ENCODE data around the gene MMP28.

MMP28 gene

GRCh38 chr17:35795007-35795870 lies at the start of gene MMP28:
Gene MMP28 (minus strand): TSS chr17:35795641. CDS start chr17:35795377, 264 bp downstream.
- no peak for DNase-seq

GRCh38 chr17:35844547-35844946 lies 49.1 kb upstream of the MMP28 start:
- no peak for DNase-seq

GRCh38 chr17:35843698-35844097 lies 48.3 kb upstream of the MMP28 start:
- no peak for DNase-seq

- DNase-seq: no peak
Measured at GRCh38 chr17:35842239-35842638, 46.8 kb upstream of the MMP28 start.

- no peak for DNase-seq
Measured at GRCh38 chr17:35841505-35841904, 46.1 kb upstream of the MMP28 start.

- no peak for DNase-seq
Measured at GRCh38 chr17:35841101-35841500, 45.7 kb upstream of the MMP28 start.

GRCh38 chr17:35825206-35825605 lies 29.8 kb upstream of the MMP28 start:
- no peak for DNase-seq

GRCh38 chr17:35821308-35821707 lies 25.9 kb upstream of the MMP28 start:
- no peak for DNase-seq

- no peak for DNase-seq
Measured at GRCh38 chr17:35819455-35819854, 24.0 kb upstream of the MMP28 start.

GRCh38 chr17:35817196-35817595 lies 21.8 kb upstream of the MMP28 start:
- DNase-seq: no peak

GRCh38 chr17:35816723-35817122 lies 21.3 kb upstream of the MMP28 start:
- no peak for DNase-seq

- no peak for DNase-seq
Measured at GRCh38 chr17:35812456-35812855, 17.0 kb upstream of the MMP28 start.

- DNase-seq: no peak
Measured at GRCh38 chr17:35811759-35812158, 16.3 kb upstream of the MMP28 start.

- DNase-seq: no peak
Measured at GRCh38 chr17:35809855-35810461, 14.5 kb upstream of the MMP28 start.

- peak; percentile 97 for DNase-seq
Measured at GRCh38 chr17:35808962-35809854, 13.8 kb upstream of the MMP28 start, which contains the start of gene TAF15. Gene TAF15 (plus strand): TSS chr17:35809484. CDS start chr17:35809570, 86 bp downstream.

GRCh38 chr17:35808240-35808961 lies 13.0 kb upstream of the MMP28 start:
- no peak for DNase-seq

GRCh38 chr17:35807371-35808144 lies 12.1 kb upstream of the MMP28 start:
- no peak for DNase-seq

GRCh38 chr17:35804658-35805192 lies 9.3 kb upstream of the MMP28 start:
- peak; percentile 49 for DNase-seq

- no peak for DNase-seq
Measured at GRCh38 chr17:35801583-35802224, 6.3 kb upstream of the MMP28 start.

- DNase-seq: no peak
Measured at GRCh38 chr17:35799942-35800341, 4.5 kb upstream of the MMP28 start.

GRCh38 chr17:35797918-35798317 lies 2.5 kb upstream of the MMP28 start:
- no peak for DNase-seq
